H9 (cell line): ENCODE results near the gene TMUB2. TPM values are rescaled to one million over a fixed set of nuclear protein-coding genes. Genes with fewer than 3 reads are reported as not detected.
A peak's percentile ranks its signal among the peaks of the same experiment; 100 is the strongest.

Source experiments
- DNase-seq: peaks from one replicate; pipeline ENCODE4 v3.0.0-alpha.2; 2017
- H2AFZ ChIP-seq: one replicate; pipeline ENCODE4 v1.6.1; 2013; ENCODE audit warnings: mild to moderate bottlenecking, low read length, control low read depth, moderate library complexity
- H2AK5ac ChIP-seq: 2 replicates; pipeline ENCODE4 v1.6.1; 2013; ENCODE audit warnings: low read length, control low read depth, mixed read lengths; ENCODE audit not compliant: insufficient read length
- H2BK120ac ChIP-seq: one replicate; pipeline ENCODE4 v1.6.1; 2013; ENCODE audit warnings: low read depth, mild to moderate bottlenecking, low read length, control low read depth, inconsistent platforms; ENCODE audit not compliant: poor library complexity, severe bottlenecking
- H2BK12ac ChIP-seq: 2 replicates; pipeline ENCODE4 v1.6.1; 2013; ENCODE audit warnings: low read length, control low read depth, mixed read lengths, low read depth; ENCODE audit not compliant: insufficient read length
- H2BK15ac ChIP-seq: 2 replicates; pipeline ENCODE4 v1.6.1; 2013; ENCODE audit warnings: low read depth, low read length, control low read depth
- H2BK20ac ChIP-seq: one replicate; pipeline ENCODE4 v1.6.1; 2013; ENCODE audit warnings: low read depth, mild to moderate bottlenecking, low read length, control low read depth, inconsistent platforms; ENCODE audit not compliant: poor library complexity, severe bottlenecking
- H2BK5ac ChIP-seq: 2 replicates; pipeline ENCODE4 v1.6.1; 2013; ENCODE audit warnings: low read length, control low read depth, mixed read lengths; ENCODE audit not compliant: insufficient read length
- H3K14ac ChIP-seq: 2 replicates; pipeline ENCODE4 v1.6.1; 2013; ENCODE audit warnings: low read length, control low read depth; ENCODE audit not compliant: insufficient read depth
- H3K18ac ChIP-seq: 2 replicates; pipeline ENCODE4 v1.6.1; 2013; ENCODE audit warnings: low read depth, mild to moderate bottlenecking, mixed read lengths, low read length, control low read depth; ENCODE audit not compliant: insufficient read length
- H3K23ac ChIP-seq: 2 replicates; pipeline ENCODE4 v1.6.1; 2013; ENCODE audit warnings: low read length, control low read depth, mixed read lengths, low read depth; ENCODE audit not compliant: insufficient read length
- H3K23me2 ChIP-seq: 2 replicates; pipeline ENCODE4 v1.6.1; 2013; ENCODE audit warnings: low read depth, mild to moderate bottlenecking, mixed read lengths, low read length, control low read depth; ENCODE audit not compliant: insufficient read length, poor library complexity, severe bottlenecking
- H3K27ac ChIP-seq: 2 replicates; pipeline ENCODE4 v1.5.1; 2013; ENCODE audit warnings: low read length, control low read depth, mixed read lengths, low read depth; ENCODE audit not compliant: insufficient read length
- H3K27me3 ChIP-seq: 2 replicates; pipeline ENCODE4 v1.6.1; 2013; ENCODE audit warnings: low read length, control low read depth, inconsistent platforms; ENCODE audit not compliant: insufficient read depth
- H3K4ac ChIP-seq: 2 replicates; pipeline ENCODE4 v1.6.1; 2013; ENCODE audit warnings: low read depth, mild to moderate bottlenecking, control low read depth, inconsistent platforms, low read length, moderate library complexity
- H3K4me1 ChIP-seq: 2 replicates; pipeline ENCODE4 v1.6.1; 2013; ENCODE audit warnings: low read length, control low read depth, inconsistent platforms; ENCODE audit not compliant: insufficient read depth
- H3K4me2 ChIP-seq: 2 replicates; pipeline ENCODE4 v1.6.1; 2013; ENCODE audit warnings: low read length, control low read depth, mixed read lengths; ENCODE audit not compliant: insufficient read length, insufficient read depth
- H3K56ac ChIP-seq: 2 replicates; pipeline ENCODE4 v1.6.1; 2013; ENCODE audit warnings: low read depth, mild to moderate bottlenecking, mixed read lengths, low read length, control low read depth; ENCODE audit not compliant: insufficient read length
- H3K79me1 ChIP-seq: 2 replicates; pipeline ENCODE4 v1.6.1; 2013; ENCODE audit warnings: low read depth, mild to moderate bottlenecking, moderate library complexity, low read length, control low read depth, inconsistent platforms; ENCODE audit not compliant: insufficient read depth, poor library complexity, severe bottlenecking
- H3K79me2 ChIP-seq: 2 replicates; pipeline ENCODE4 v1.6.1; 2013; ENCODE audit warnings: low read length, control low read depth, inconsistent platforms; ENCODE audit not compliant: insufficient read depth
- H3K9ac ChIP-seq: 2 replicates; pipeline ENCODE4 v1.6.1; 2013; ENCODE audit warnings: low read length, control low read depth, mixed read lengths; ENCODE audit not compliant: insufficient read length; ENCODE audit errors: extremely low read depth
- H3K9me3 ChIP-seq: one replicate; pipeline ENCODE4 v1.6.1; 2013; ENCODE audit warnings: low read depth, low read length, inconsistent platforms; ENCODE audit not compliant: control insufficient read depth
- H3T11ph ChIP-seq: one replicate; pipeline ENCODE4 v1.6.1; 2013; ENCODE audit warnings: mild to moderate bottlenecking, low read length, control low read depth, inconsistent platforms
- H4K20me1 ChIP-seq: one replicate; pipeline ENCODE4 v1.6.1; 2013; ENCODE audit not compliant: control insufficient read depth, insufficient read length, insufficient read depth
- H4K5ac ChIP-seq: 2 replicates; pipeline ENCODE4 v1.6.1; 2013; ENCODE audit warnings: low read depth, mild to moderate bottlenecking, mixed read lengths, low read length, control low read depth; ENCODE audit not compliant: insufficient read length
- H4K8ac ChIP-seq: replicated peaks from 2 replicates; pipeline ENCODE4 v1.6.1; 2013; ENCODE audit warnings: low read length, control low read depth, mixed read lengths, low read depth; ENCODE audit not compliant: insufficient read length
- H4K91ac ChIP-seq: 2 replicates; pipeline ENCODE4 v1.6.1; 2013; ENCODE audit warnings: low read depth, mild to moderate bottlenecking, moderate library complexity, mixed read lengths, low read length, control low read depth; ENCODE audit not compliant: insufficient read length
- H3K27ac Mint-ChIP-seq, 3 experiments: 2 replicates in 2 of 3; 3 replicates in 1 of 3; pipeline ENCODE4 v1.8.0; 2020 to 2021; ENCODE audit warnings: mixed read lengths in 3 of 3, mild to moderate bottlenecking in 1 of 3, moderate library complexity in 1 of 3
- H3K27me3 Mint-ChIP-seq: 2 replicates; pipeline ENCODE4 v1.8.0; 2021; ENCODE audit warnings: low read depth, mild to moderate bottlenecking, moderate library complexity, mixed read lengths
- H3K36me3 Mint-ChIP-seq, 3 experiments: 2 replicates in 2 of 3; 3 replicates in 1 of 3; pipeline ENCODE4 v1.8.0; 2020 to 2021; ENCODE audit warnings: low read depth in 3 of 3, mixed read lengths in 3 of 3; ENCODE audit not compliant: insufficient read depth in 1 of 3
- H3K4me1 Mint-ChIP-seq, 2 experiments: 2 replicates each; pipeline ENCODE4 v1.8.0; 2020; ENCODE audit warnings: mixed read lengths in 2 of 2
- H3K4me3 Mint-ChIP-seq, 2 experiments: 2 replicates in 1 of 2; 3 replicates in 1 of 2; pipeline ENCODE4 v1.8.0; 2020 to 2021; ENCODE audit warnings: mild to moderate bottlenecking in 2 of 2, mixed read lengths in 2 of 2, moderate library complexity in 1 of 2
- H3K9me3 Mint-ChIP-seq, 2 experiments: 2 replicates in 1 of 2; 3 replicates in 1 of 2; pipeline ENCODE4 v1.8.0; 2020; ENCODE audit warnings: mild to moderate bottlenecking in 2 of 2, mixed read lengths in 2 of 2, moderate library complexity in 1 of 2
- WGBS: extraction: QIAGEN DNeasy Blood & Tissue Kit; methylation state at CpG from one replicate; pipeline ENCODE4 v1.1.7; 2013; ENCODE audit warnings: missing lambda C conversion rate, low lambda C conversion rate, mixed read lengths; ENCODE audit not compliant: insufficient read length; ENCODE audit errors: extremely low coverage; 5-methylcytosine and 5-hydroxymethylcytosine counted together
- total RNA-seq: library from RNA; stranded (reverse); gene quantifications from 2 replicates; pipeline ENCODE4 v1.2.1, GENCODE V29; 2021
- TF ChIP-seq, protein P1 (sequence below): fragments of 200-600 bp; sonication (generic); conservative IDR thresholded peaks from 3 replicates; pipeline ENCODE4 v1.8.0; 2021; ENCODE audit warnings: antibody characterized with exemption, mild to moderate bottlenecking

Gene TMUB2
- total RNA-seq, 1 experiment from 2014 or later = 22.9 TPM

- no peaks in the 10 kb centered on the region for H3K27me3 ChIP-seq
- H3K18ac ChIP-seq = no peak overlapping the region
- TF ChIP-seq, protein P1, sequence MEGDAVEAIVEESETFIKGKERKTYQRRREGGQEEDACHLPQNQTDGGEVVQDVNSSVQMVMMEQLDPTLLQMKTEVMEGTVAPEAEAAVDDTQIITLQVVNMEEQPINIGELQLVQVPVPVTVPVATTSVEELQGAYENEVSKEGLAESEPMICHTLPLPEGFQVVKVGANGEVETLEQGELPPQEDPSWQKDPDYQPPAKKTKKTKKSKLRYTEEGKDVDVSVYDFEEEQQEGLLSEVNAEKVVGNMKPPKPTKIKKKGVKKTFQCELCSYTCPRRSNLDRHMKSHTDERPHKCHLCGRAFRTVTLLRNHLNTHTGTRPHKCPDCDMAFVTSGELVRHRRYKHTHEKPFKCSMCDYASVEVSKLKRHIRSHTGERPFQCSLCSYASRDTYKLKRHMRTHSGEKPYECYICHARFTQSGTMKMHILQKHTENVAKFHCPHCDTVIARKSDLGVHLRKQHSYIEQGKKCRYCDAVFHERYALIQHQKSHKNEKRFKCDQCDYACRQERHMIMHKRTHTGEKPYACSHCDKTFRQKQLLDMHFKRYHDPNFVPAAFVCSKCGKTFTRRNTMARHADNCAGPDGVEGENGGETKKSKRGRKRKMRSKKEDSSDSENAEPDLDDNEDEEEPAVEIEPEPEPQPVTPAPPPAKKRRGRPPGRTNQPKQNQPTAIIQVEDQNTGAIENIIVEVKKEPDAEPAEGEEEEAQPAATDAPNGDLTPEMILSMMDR = no peak
- Mint-ChIP-seq H3K4me1 (peaks cover 10 to 17% of the 10 kb centered on the region in 2 experiments), H3K27ac (no peak overlapping the region; a peak in 1 of 7 replicates), H3K9me3 (no peaks in the 10 kb centered on the region; a peak in 1 of 5 replicates), H3K4me3 (peak overlapping the region; percentile 76 to 83), H3K27me3 (no peaks in the 10 kb centered on the region), H3K36me3 (peaks cover 23 to 60% (median 56%) of the 10 kb centered on the region in 3 experiments; a peak in 6 of 7 replicates)
- H3K23ac ChIP-seq = no peak overlapping the region
- H3K79me2 ChIP-seq = peaks cover 6% of the 10 kb centered on the region; the same call in 1 of the 2 replicates
- H3K4me2 ChIP-seq = no peak overlapping the region
- 0 out of 2 replicates have a peak, but pooled peaks cover 4% of the 10 kb centered on the region for H3K4me1 ChIP-seq
- no peak overlapping the region for H3K56ac ChIP-seq
- H3K4ac ChIP-seq = no peak overlapping the region
- H3K79me1 ChIP-seq = peaks cover 6% of the 10 kb centered on the region
- peaks cover 18% of the 10 kb centered on the region for H3K23me2 ChIP-seq
- no peak overlapping the region for H3K14ac ChIP-seq
- H2AK5ac ChIP-seq = no peak overlapping the region
- no peak overlapping the region for H3T11ph ChIP-seq
- H4K91ac ChIP-seq = no peak overlapping the region
- no peaks in the 10 kb centered on the region for H4K20me1 ChIP-seq
- H4K8ac ChIP-seq = no peak overlapping the region
- H4K5ac ChIP-seq = no peak overlapping the region
- DNase-seq = no peak
- no peak overlapping the region for H2AFZ ChIP-seq
- no CpG with 5 or more reads among the region's 5 CpGs for WGBS
- H2BK120ac ChIP-seq = no peak overlapping the region
- H2BK20ac ChIP-seq = no peak overlapping the region
- H3K9me3 ChIP-seq = no peaks in the 10 kb centered on the region
- H2BK12ac ChIP-seq = no peak overlapping the region
- H3K27ac ChIP-seq = no peak overlapping the region
- no peak overlapping the region for H2BK15ac ChIP-seq
- no peak overlapping the region for H2BK5ac ChIP-seq
- no peak overlapping the region for H3K9ac ChIP-seq
Measured at GRCh38 chr17:44216694-44217093, 29.9 kb downstream of the TMUB2 start.
